ENCODE results near the gene ACAD10. TPM values are rescaled to one million over a fixed set of nuclear protein-coding genes. Genes with fewer than 3 reads are reported as not detected.

The ACAD10 gene
- total RNA-seq, 4 donors from 2014 or later, result 49.0 to 198 (median 54.7) TPM

DNA sequence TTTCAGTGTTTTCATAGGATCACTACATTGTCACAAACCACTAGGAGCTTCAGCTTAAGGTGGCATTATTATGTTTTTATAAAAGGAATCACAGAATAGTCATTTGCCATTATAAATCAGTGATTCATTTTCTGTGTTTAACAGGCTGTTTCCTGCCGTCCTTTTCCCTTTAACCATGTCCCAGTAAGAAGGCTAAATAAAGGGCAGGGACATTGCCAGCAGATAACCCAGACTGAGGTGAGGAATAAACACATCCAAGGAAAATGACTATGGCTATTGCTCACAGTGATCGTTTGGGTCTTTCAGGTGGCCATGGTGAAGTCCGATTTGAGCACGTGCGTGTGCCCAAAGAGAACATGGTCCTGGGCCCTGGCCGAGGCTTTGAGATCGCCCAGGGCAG, 63.0 kb downstream of the ACAD10 start:
- Histone ChIP-seq H3K4me3 (no peak overlapping the region), H3K9me3 (no peaks in the 10 kb centered on the region), H3K36me3 (peaks cover 0 to 17% (median 5%) of the 10 kb centered on the region in 4 donors), H3K4me1 (peaks cover 0 to 5% (median 2%) of the 10 kb centered on the region in 4 donors), H3K27me3 (no peaks in the 10 kb centered on the region), H3K27ac (no peak overlapping the region)
- no peak for DNase-seq
- intact Hi-C loops (cut with DNase I; ENCODE audit: low total_unique reads) (no loop called here), in situ Hi-C loops (cut with MboI; ENCODE audit: low pct_ligation_motif_present in 1 of 4, low pct_unique_long_range_greater_than_20kb in 1 of 4, low sequenced_read_pairs in 3 of 4) (no loop called here)
- TF ChIP-seq POLR2AphosphoS5 (IDR thresholded peaks at IDR 0.05), result no peak
- no peak for TF ChIP-seq EP300 (IDR thresholded peaks at IDR 0.05; ENCODE audit: low read depth)
- no peak for TF ChIP-seq POLR2A (IDR thresholded peaks at IDR 0.05)
- TF ChIP-seq, protein P1, sequence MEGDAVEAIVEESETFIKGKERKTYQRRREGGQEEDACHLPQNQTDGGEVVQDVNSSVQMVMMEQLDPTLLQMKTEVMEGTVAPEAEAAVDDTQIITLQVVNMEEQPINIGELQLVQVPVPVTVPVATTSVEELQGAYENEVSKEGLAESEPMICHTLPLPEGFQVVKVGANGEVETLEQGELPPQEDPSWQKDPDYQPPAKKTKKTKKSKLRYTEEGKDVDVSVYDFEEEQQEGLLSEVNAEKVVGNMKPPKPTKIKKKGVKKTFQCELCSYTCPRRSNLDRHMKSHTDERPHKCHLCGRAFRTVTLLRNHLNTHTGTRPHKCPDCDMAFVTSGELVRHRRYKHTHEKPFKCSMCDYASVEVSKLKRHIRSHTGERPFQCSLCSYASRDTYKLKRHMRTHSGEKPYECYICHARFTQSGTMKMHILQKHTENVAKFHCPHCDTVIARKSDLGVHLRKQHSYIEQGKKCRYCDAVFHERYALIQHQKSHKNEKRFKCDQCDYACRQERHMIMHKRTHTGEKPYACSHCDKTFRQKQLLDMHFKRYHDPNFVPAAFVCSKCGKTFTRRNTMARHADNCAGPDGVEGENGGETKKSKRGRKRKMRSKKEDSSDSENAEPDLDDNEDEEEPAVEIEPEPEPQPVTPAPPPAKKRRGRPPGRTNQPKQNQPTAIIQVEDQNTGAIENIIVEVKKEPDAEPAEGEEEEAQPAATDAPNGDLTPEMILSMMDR (IDR thresholded peaks at IDR 0.05), result no peak
- 47 to 87% methylated on average over 2 to 7 of the region's 7 CpGs for WGBS, 2 donors (ENCODE audit: low coverage in 1 of 2)

- Histone ChIP-seq H3K27ac (no peak overlapping the region), H3K4me3 (no peak overlapping the region), H3K36me3 (peaks cover 0 to 16% (median 5%) of the 10 kb centered on the region in 4 donors), H3K4me1 (peaks cover 0 to 5% (median 2%) of the 10 kb centered on the region in 4 donors), H3K9me3 (no peaks in the 10 kb centered on the region), H3K27me3 (no peaks in the 10 kb centered on the region)
- intact Hi-C loops (cut with DNase I; ENCODE audit: low total_unique reads), result no loop called here
- in situ Hi-C loops (cut with MboI; ENCODE audit: low pct_ligation_motif_present in 1 of 4, low pct_unique_long_range_greater_than_20kb in 1 of 4, low sequenced_read_pairs in 3 of 4), result no loop called here
- WGBS, 2 donors (ENCODE audit: low coverage in 1 of 2), result 68 to 83% methylated on average over 1 to 4 of the region's 4 CpGs
- TF ChIP-seq EP300 (IDR thresholded peaks at IDR 0.05; ENCODE audit: low read depth), result no peak
- no peak for TF ChIP-seq POLR2AphosphoS5 (IDR thresholded peaks at IDR 0.05)
- TF ChIP-seq, protein P1 (IDR thresholded peaks at IDR 0.05), result no peak
- no peak for TF ChIP-seq POLR2A (IDR thresholded peaks at IDR 0.05)
- no peak for DNase-seq
Measured at GRCh38 chr12:111749391-111749790, 63.5 kb downstream of the ACAD10 start.

- no peaks in the 10 kb centered on the region for H3K36me3 ChIP-seq
Measured at GRCh38 chr12:111753144-111753881, 67.5 kb downstream of the ACAD10 start.

DNA sequence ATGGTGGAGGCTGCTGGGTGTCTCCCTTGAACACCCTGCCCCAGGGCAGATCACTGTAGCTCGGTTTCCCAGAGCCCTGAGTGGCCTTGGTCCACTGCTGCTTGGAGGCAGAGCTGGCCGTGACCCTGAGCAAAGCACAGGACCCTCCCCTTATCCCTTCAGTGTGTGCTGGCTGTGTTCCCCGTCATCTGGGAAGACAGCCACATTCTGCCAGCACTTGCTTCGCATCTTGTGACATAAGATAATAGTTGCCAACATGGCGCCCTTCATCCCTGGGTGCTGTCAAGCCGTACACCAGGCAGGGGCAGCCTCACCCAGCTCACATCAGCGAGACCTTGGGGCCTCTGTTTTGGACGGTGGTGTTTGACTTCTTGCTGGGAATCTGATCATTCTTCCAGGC, 68.8 kb downstream of the ACAD10 start:
- intact Hi-C loops (cut with DNase I; ENCODE audit: low total_unique reads), result loop anchor here (5.0 kb wide), 1 partner anchor 58 kb away; no protein-coding TSS in a partner anchor
- H3K4me3 ChIP-seq, result no peak overlapping the region
- in situ Hi-C loops (cut with MboI; ENCODE audit: low pct_ligation_motif_present in 1 of 4, low pct_unique_long_range_greater_than_20kb in 1 of 4, low sequenced_read_pairs in 3 of 4), result loop anchor here in 3 of 4 donors (10.0 kb wide), 1 partner anchor 50 kb away; no protein-coding TSS in a partner anchor
- no peak for DNase-seq
- no peak overlapping the region for H3K27ac ChIP-seq
- peaks cover 0 to 16% (median 7%) of the 10 kb centered on the region in 4 donors for H3K4me1 ChIP-seq
- no peaks in the 10 kb centered on the region for H3K36me3 ChIP-seq
- WGBS, 2 donors (ENCODE audit: low coverage in 1 of 2), result 83 to 95% methylated on average over 5 to 8 of the region's 8 CpGs
- no peaks in the 10 kb centered on the region for H3K27me3 ChIP-seq
- no peak for TF ChIP-seq POLR2A (IDR thresholded peaks at IDR 0.05)
- no peak for TF ChIP-seq POLR2AphosphoS5 (IDR thresholded peaks at IDR 0.05)
- no peak for TF ChIP-seq EP300 (IDR thresholded peaks at IDR 0.05; ENCODE audit: low read depth)
- TF ChIP-seq, protein P1 (IDR thresholded peaks at IDR 0.05), result no peak
- no peaks in the 10 kb centered on the region for H3K9me3 ChIP-seq

More at GRCh38 chr12:111753144-111753881, 67.5 kb downstream of the ACAD10 start:
- intact Hi-C loops (cut with DNase I; ENCODE audit: low total_unique reads) (loop anchor here (5.0 kb wide), 1 partner anchor 59 kb away; no protein-coding TSS in a partner anchor), in situ Hi-C loops (cut with MboI; ENCODE audit: low pct_ligation_motif_present in 1 of 4, low pct_unique_long_range_greater_than_20kb in 1 of 4, low sequenced_read_pairs in 3 of 4) (loop anchor here in 3 of 4 donors (10.0 kb wide), 1 partner anchor 51 kb away; no protein-coding TSS in a partner anchor)
- peaks cover 0 to 16% (median 7%) of the 10 kb centered on the region in 4 donors for H3K4me1 ChIP-seq
- H3K4me3 ChIP-seq, result no peak overlapping the region
- H3K27me3 ChIP-seq, result no peaks in the 10 kb centered on the region
- DNase-seq, result peak; percentile 75
- H3K9me3 ChIP-seq, result no peaks in the 10 kb centered on the region
- 20 to 69% methylated on average over 3 to 23 of the region's 23 CpGs for WGBS, 2 donors (ENCODE audit: low coverage in 1 of 2)
- TF ChIP-seq POLR2AphosphoS5 (IDR thresholded peaks at IDR 0.05) (peak in 2 of 3 donors; percentile 25 to 32), EP300 (IDR thresholded peaks at IDR 0.05; ENCODE audit: low read depth) (no peak)
- TF ChIP-seq, protein P1 (IDR thresholded peaks at IDR 0.05), result peak; percentile 69 to 84 (median 80)
- peak overlapping the region in 1 of 4 donors; percentile 6 for H3K27ac ChIP-seq
